ENCODE measurements around the gene SNAP47.

DNA sequence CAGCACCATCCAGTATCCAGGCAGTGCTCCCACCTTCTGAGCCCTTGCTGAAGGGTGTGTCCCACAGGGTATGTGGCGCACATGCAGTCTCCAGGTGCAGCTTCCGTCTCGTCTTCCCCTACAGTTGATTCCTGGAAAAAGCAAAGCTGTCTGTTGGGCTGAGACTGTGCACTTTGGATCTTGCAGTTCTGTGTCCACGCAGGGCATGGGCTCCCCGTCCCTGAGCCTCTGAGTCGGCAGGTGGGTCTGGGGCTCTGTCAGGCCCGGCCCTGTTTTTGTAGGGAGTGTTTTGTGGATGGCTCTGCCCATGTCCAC, 32.8 kb downstream of the SNAP47 start:
- TF ChIP-seq, protein P1, sequence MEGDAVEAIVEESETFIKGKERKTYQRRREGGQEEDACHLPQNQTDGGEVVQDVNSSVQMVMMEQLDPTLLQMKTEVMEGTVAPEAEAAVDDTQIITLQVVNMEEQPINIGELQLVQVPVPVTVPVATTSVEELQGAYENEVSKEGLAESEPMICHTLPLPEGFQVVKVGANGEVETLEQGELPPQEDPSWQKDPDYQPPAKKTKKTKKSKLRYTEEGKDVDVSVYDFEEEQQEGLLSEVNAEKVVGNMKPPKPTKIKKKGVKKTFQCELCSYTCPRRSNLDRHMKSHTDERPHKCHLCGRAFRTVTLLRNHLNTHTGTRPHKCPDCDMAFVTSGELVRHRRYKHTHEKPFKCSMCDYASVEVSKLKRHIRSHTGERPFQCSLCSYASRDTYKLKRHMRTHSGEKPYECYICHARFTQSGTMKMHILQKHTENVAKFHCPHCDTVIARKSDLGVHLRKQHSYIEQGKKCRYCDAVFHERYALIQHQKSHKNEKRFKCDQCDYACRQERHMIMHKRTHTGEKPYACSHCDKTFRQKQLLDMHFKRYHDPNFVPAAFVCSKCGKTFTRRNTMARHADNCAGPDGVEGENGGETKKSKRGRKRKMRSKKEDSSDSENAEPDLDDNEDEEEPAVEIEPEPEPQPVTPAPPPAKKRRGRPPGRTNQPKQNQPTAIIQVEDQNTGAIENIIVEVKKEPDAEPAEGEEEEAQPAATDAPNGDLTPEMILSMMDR (IDR thresholded peaks at IDR 0.05; ENCODE audit: low read length) = no peak
- no peak for TF ChIP-seq EZH2 (optimal IDR thresholded peaks at IDR 0.05; ENCODE audit: low read depth, low read length)

Measured in MM.1S (cell line).